Renal cortical epithelial cell (primary cell): ENCODE measurements around the gene CDC16. TPM values are rescaled to one million over a fixed set of nuclear protein-coding genes. Genes with fewer than 3 reads are reported as not detected.
"Not testable (repeated sequence)": the region's sequence is repeated elsewhere in the genome, so short reads cannot be mapped to it uniquely, and the experiment has no call there.

Experiments
- DNase-seq: peaks from one replicate; pipeline ENCODE4 v3.0.0-alpha.2; 2011; ENCODE audit warnings: low read depth
- total RNA-seq: library from RNA; depleted of rRNA; stranded (reverse); fragments of >200 nt; gene quantifications from 2 replicates; pipeline ENCODE4 v1.2.3, GENCODE V29; 2014

CDC16 gene
- total RNA-seq, 1 donor from 2014 or later = 118 TPM

- no peak for DNase-seq
Observed at GRCh38 chr13:114227528-114227927, 7.2 kb upstream of the CDC16 start.

- DNase-seq = no peak
Observed at GRCh38 chr13:114228176-114228575, 6.5 kb upstream of the CDC16 start.

GRCh38 chr13:114229506-114229905, 5.2 kb upstream of the CDC16 start:
- DNase-seq = peak; percentile 42

GRCh38 chr13:114230117-114230516, 4.6 kb upstream of the CDC16 start:
- peak; percentile 28 for DNase-seq

GRCh38 chr13:114230575-114230974, 4.1 kb upstream of the CDC16 start:
- no peak for DNase-seq

- no peak for DNase-seq
Observed at GRCh38 chr13:114231886-114232285, 2.8 kb upstream of the CDC16 start.

GRCh38 chr13:114234266-114234644, 442 bp upstream of the CDC16 start:
- no peak for DNase-seq

- no peak for DNase-seq
Observed at GRCh38 chr13:114235697-114236096, 1.0 kb downstream of the CDC16 start.

- no peak for DNase-seq
Observed at GRCh38 chr13:114236227-114236626, 1.5 kb downstream of the CDC16 start.

- DNase-seq = no peak
Observed at GRCh38 chr13:114237415-114238112, 2.9 kb downstream of the CDC16 start.

GRCh38 chr13:114241918-114242317, 7.2 kb downstream of the CDC16 start:
- no peak for DNase-seq

- no peak for DNase-seq
Observed at GRCh38 chr13:114243971-114244370, 9.3 kb downstream of the CDC16 start.

- DNase-seq = no peak
Observed at GRCh38 chr13:114244637-114245036, 9.9 kb downstream of the CDC16 start.

- DNase-seq = peak; percentile 83
Observed at GRCh38 chr13:114248011-114248410, 13.3 kb downstream of the CDC16 start.

GRCh38 chr13:114249077-114249476, 14.4 kb downstream of the CDC16 start:
- no peak for DNase-seq

- not testable (repeated sequence) for DNase-seq
Observed at GRCh38 chr13:114251639-114252440, 17.1 kb downstream of the CDC16 start.

- DNase-seq = no peak
Observed at GRCh38 chr13:114256547-114256946, 21.9 kb downstream of the CDC16 start.

- DNase-seq = no peak
Observed at GRCh38 chr13:114257014-114257413, 22.3 kb downstream of the CDC16 start.

- no peak for DNase-seq
Observed at GRCh38 chr13:114258589-114258988, 23.9 kb downstream of the CDC16 start.

GRCh38 chr13:114259374-114259773, 24.7 kb downstream of the CDC16 start:
- no peak for DNase-seq

GRCh38 chr13:114259974-114260373, 25.3 kb downstream of the CDC16 start:
- DNase-seq = no peak

GRCh38 chr13:114260814-114261213, 26.1 kb downstream of the CDC16 start:
- DNase-seq = no peak

GRCh38 chr13:114261328-114261965, 26.8 kb downstream of the CDC16 start:
- no peak for DNase-seq
